Thyroid gland (tissue), 4 donors: ENCODE results near the gene SHISA5.

Experiments
- POLR2A ChIP-seq, 2 donors: fragments of 450-650 bp; IDR thresholded peaks; one replicate each; pipeline ENCODE4 v1.6.1; 2017; ENCODE audit warnings: antibody characterized with exemption in 2 of 2, mild to moderate bottlenecking in 2 of 2, moderate library complexity in 1 of 2
- TF ChIP-seq, protein P1 (sequence below), 6 experiments: fragments of 200-600 bp in 3 of 6; fragments of 450-650 bp in 3 of 6; sonication (generic) in 3 of 6; IDR thresholded peaks; one replicate each; pipeline ENCODE4 v1.5.1; 2016 to 2019; ENCODE audit warnings: antibody characterized with exemption in 6 of 6, mild to moderate bottlenecking in 2 of 6, inconsistent platforms in 1 of 6, moderate library complexity in 1 of 6

DNA sequence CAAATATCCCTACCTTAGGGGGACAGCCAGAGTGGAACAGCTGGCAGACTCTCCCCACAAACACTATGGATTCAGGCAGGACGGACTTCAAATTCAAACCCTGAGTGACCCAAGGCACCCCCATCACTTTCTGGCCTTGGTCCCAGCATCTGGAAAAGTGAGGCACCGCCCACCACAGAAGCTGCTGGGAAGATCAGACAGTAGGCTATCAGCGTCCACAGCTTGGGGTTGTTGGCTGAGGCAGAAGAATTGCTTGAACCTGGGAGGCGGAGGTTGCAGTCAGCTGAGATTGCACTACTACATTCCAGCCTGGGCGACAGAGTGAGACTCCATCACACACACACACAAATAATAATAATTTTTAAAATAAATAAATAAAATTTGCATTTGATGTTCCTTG, 44.2 kb upstream of the SHISA5 start:
- TF ChIP-seq, protein P1, sequence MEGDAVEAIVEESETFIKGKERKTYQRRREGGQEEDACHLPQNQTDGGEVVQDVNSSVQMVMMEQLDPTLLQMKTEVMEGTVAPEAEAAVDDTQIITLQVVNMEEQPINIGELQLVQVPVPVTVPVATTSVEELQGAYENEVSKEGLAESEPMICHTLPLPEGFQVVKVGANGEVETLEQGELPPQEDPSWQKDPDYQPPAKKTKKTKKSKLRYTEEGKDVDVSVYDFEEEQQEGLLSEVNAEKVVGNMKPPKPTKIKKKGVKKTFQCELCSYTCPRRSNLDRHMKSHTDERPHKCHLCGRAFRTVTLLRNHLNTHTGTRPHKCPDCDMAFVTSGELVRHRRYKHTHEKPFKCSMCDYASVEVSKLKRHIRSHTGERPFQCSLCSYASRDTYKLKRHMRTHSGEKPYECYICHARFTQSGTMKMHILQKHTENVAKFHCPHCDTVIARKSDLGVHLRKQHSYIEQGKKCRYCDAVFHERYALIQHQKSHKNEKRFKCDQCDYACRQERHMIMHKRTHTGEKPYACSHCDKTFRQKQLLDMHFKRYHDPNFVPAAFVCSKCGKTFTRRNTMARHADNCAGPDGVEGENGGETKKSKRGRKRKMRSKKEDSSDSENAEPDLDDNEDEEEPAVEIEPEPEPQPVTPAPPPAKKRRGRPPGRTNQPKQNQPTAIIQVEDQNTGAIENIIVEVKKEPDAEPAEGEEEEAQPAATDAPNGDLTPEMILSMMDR (IDR thresholded peaks at IDR 0.05), result no peak
- TF ChIP-seq POLR2A (IDR thresholded peaks at IDR 0.05), result no peak
